GM19467 (cell line): ENCODE results near the gene ARHGAP42.

Experiments used
- ATAC-seq: cut with Tn5 transposase; IDR thresholded peaks from one replicate; pipeline ENCODE4 v1.9.1; 2021; ENCODE audit warnings: mild to moderate bottlenecking, moderate library complexity; ENCODE audit not compliant: unreplicated experiment

Gene ARHGAP42

DNA sequence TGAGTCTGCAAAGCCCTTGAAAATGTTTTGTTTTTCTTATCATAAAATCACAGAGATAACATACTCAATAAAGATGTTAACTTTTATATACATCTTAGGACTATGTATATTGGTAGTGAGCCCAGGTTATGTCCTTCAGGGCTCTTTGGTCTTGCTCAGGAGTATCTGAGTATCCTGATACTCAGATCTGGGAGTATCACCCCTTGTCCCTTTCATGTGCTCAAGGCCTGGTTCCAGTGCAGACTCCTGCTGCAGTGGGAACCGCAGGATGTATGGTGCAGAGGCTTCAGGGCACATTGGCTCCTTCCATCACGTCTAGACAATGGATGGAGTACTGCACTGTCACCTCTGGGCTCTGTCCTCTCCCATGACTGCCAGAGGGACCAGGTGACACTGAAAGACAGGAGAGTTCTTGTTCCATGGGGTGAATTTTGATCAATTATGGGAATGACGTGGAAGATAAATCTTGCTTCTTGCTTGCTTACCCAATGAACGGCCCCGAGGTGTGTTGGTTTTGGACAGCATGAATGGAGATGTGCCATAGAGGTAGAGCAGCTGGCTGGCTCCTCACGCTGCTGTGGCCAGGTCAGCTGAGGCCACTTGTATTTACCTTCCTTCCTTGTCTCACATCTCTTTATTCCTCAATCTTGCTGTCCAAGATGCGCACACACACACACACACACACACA lies 215.5 kb downstream of the ARHGAP42 start:
- no peak for ATAC-seq

DNA sequence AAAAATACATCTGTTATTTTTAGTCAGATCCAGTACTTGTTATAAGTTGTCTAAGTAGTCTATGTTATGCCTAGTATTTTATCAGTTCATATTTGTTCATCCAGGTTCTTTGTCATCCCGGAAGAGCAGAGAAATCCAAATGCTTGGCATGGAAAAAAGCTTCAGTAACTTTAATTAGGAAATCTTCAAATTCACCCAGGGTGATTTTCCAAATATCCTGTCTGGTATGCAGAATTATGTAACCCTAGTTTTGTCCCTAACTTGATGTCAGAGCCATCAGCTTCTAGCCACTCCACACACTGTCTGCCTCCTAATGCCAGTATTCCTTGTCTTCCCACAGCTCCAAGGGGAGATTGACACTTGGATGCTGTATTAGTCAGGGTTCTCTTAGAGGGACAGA lies 216.2 kb downstream of the ARHGAP42 start:
- no peak for ATAC-seq

DNA sequence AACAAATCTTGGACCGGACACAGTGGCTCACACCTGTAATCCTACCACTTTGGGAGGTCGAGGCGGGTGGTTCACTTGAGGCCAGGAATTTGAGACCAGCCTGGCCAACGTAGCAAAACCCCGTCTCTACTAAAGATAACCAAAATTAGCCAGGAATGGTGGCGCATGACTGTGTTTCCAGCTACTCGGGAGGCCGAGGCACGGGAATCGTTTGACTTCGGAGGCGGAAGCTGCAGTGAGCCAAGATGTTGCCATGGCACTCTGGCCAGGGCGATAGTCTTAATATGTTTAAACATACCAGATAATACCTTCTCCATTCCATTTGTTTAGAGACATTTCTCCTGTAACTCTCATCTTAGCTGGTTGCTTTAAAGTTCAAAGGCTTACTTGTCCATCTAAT lies 218.6 kb downstream of the ARHGAP42 start:
- no peak for ATAC-seq

DNA sequence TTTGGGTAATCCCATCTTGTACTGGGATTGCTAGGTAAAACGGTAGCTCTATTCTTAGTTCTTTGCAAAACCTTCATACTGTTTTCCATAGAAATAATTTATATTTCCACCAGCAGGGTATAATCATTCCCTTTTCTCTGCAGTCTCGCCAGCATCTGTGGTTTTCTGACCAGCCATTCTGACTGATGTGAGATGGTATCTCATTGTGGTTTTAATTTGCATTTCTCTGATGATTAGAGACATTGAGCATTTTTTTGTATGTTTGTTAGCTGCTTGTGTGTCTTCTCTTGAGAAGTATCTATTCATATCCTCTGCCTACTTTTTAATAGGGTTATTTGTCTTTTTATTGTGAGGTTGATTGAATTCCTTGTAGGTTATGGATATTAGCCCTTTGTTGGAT lies 221.7 kb downstream of the ARHGAP42 start:
- peak; percentile 64 for ATAC-seq

DNA sequence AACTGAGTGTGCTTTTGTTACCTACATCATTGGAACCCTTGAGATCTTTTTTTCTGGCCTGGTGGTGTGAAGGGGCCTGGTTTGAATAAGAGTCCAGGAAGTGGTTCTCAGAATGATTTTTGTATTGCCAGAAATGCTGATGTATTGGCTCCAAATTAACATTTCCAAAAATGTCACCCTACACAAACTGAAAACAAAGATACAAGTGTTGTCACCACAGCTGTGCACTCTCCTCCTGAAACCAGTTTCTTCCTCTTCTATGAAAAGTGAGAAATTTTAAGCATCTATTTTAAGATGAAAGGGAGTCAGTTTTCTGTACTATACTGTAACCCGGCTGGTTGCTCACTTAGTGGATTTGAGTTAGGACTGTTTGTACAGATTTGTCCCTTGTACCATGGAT lies 223.7 kb downstream of the ARHGAP42 start:
- ATAC-seq = peak; percentile 89

DNA sequence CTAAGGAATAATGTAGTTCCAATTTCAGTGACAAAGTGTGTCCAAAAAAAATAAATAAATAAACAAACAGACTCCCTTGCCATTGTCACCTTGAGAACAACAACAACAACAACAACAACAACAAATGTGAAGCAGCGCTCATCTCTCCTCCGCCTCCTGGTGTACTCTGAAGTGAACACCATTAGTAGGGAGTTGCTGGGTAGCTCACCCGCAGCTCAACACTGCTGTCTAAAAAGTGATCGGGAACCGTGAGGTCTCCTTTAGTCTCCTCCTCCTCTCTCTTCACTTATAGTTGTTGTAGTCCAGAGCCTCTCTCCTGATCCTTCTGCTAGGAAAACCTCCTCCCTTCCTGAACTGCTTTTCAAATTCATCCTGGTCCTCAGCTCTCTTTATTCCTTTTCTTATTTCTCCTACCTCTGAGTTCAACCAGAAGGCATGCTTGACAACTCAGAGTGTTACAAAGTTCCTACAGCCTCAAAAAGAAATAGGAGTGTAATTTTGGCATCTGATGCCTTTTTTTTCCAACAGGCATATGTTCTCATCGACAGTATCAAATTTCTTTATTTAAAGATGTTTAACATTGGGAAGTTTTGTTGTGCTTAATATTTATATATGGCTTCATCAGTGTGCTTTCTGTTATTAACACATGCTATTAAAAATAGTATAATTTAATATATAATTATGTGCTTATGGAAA lies 227.5 kb downstream of the ARHGAP42 start:
- no peak for ATAC-seq

DNA sequence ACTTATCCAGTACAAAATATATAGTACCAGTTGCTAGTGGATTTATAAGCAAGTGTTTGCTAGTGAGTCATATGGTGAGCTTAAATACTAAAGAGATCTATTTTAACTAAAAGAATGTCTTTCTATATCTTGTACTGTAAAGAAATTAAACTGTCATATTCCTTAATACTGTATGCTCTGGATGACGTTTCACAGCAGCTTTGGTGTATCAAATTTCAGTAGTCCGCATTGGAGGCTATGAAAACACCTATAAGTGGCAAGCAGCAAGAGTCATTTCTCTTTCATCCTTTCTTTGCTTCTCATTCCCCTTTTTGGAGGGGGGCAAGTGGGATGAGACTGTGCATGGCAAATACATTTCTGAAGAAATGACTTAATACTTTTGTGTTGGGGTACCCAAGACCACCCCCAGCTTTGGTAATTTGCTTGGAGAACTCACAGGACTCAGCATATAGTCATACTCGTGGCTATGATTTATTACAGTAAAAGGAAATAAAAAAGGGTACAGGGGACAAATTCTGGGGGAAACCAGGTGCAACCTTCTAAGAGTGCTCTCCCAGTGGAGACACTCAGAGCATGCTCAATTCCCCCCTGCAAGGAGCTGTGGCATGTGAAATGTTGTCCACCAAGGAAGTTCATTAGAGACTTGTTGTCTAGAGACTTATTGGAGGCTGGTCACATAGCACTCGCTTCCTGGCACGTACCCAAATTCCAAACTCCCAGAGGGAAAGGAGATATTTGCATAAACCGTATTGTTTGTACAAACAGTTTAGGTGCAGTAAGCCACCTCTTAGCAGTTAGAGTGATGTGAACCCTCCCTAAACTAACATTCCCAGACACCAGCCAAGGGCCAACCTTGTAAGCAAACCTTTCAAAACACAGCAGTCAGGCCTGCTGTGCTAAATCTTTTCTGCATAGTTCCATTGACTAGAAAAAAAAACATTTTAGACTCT lies 231.7 kb downstream of the ARHGAP42 start:
- ATAC-seq = no peak

DNA sequence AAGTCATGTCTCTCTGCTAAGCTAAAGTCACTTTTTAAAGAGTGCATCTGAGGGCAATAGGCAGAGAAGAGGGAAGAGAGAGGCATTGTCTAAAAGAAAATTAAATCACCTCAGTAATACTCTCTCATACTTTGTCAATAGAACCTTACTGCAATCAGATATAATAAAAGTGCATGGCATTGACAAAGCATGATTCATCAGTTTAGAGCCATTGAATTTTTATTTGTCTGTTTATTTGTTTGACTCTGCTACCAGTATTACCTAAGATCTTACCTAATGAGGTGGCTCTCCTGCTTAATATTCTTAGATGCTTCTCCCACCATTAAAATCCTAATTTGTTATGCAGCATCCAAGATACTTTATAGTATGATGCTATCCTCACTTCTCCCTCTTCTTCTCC lies 233.5 kb downstream of the ARHGAP42 start:
- no peak for ATAC-seq

DNA sequence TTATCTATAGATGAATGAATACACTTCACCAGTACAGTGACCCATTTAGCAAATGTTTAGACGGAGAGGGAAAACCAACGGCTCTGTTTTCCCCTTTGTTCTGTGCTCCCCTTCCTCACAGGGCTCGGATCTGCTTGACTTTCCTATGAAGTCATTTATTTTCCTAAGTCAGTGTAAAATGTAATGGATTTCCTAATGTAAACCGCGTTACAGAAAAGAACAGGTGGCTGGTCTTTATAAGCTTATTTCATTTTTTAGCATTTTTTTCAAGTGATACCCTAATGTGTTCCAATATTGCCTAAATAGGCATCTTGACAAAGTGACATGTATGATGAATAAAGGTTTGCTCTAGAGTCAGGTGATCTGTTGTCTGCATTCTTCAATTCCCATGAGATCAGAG lies 235.0 kb downstream of the ARHGAP42 start:
- no peak for ATAC-seq

DNA sequence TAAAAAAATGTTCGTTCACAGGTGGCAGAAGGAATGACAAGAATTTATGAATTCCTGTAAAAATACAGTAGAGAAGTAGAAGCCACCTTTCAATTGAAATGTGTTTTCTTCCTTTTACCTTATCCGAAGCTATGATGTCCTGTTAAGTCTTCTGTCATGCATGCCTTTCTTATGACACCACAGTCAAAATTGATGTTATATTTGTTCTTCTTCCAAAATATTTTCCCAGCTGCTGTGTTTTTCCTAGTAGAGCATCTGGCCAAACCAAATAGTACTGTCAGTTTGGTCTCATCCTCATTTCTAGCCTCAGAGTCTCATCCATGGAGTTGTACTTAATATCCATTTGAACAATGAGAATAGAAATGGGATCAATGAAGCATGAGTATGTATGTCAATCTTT lies 236.5 kb downstream of the ARHGAP42 start:
- no peak for ATAC-seq

DNA sequence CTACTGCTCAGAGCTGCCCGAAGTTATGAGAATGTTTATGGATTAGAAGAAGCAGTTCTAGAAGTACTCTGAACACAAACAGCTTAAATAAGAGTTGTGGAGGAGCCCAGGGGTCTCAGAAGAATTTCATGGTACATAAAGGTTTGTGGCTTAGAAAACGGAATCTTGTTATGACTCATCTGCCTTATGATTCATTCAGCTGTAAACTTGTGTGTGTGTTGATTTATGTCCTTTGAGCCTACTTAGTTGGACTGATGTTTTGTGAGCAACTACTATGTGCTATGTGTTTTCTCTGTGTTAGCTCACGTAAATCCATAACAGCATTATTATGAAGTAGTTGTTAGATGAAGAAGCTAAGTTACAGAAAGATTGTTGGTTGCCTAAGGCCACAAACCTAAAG lies 238.8 kb downstream of the ARHGAP42 start:
- ATAC-seq = peak; percentile 60

DNA sequence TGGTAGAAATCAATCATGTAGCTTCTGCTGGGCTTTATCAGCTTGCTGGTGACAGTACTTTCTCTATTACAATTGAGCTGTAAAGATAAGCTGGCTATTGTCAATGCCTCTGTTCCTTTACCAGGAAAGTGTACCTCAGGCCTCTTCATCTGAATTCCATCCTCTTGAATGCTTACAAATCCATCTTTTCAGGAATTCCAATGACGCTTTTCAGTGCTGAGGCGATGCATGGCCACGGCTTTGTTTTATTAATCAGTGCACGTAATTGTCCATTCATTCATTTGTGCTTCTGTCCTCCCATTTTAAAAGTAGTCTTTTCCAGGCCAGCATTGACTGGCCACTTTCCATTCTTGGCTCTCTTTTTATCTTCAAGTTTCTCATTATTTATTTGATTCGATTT lies 240.5 kb downstream of the ARHGAP42 start:
- ATAC-seq = no peak

DNA sequence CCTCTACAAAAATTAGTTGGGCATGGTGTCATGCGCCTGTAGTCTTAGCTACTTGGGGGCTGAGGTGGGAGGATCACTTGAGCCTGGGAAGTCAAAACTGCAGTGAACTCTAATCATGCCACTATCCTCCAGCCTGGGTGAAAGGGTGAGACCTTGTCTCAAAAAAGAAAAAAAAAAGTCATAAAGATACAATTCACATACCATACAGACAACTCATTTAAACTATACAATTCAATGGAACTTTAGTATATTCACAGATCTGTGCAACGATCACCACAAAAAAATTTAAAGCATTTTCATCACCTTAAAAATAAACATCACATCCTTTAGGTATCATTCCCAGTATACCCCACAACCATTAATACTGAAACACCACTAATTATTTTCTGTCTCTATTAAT lies 241.3 kb downstream of the ARHGAP42 start:
- ATAC-seq = no peak

DNA sequence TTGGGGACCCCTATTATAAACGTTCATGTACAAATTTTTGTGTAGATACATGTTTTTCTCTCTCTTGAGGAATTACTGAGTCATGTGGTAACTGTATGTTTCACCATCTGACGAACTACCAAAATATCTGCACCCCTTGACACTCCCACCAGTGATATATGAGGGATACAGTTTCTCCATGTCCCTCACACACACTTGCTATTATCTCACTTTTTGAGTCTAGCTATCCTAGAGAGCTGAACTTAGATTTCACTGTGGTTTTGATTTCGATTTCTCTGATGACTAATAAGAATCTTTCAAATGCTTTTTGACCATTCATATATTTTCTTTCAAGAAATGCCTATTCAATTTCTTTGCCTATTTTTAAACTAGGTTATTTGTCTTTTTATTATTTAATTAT lies 242.3 kb downstream of the ARHGAP42 start:
- peak; percentile 68 for ATAC-seq

DNA sequence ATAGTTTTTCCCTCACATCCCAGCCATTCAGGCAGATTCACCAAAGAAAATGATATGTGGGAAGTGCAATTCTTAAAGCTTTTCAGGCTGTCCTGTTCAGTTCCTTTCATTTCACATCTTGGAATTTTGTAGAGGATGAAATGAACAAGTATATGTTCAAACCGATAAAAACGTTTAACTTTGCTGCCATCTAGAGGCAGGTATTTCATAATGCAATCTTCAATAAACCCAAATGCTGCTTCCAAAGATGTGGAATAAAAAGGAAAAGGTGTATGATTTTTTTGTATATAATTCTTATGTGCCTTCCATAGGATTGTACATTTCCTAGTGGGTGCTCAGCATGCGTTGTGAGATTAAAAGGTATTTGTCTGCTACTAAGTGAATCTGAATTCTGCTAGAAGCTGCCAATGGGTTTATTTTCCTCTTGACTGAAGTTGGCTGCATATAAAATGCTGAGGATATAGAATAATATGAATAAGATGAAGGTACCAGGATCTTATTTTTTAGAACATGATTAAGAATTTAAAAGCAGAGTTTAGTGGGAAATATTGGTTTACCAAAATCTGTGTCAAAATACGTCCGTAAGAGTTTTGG lies 243.2 kb downstream of the ARHGAP42 start:
- ATAC-seq = no peak

DNA sequence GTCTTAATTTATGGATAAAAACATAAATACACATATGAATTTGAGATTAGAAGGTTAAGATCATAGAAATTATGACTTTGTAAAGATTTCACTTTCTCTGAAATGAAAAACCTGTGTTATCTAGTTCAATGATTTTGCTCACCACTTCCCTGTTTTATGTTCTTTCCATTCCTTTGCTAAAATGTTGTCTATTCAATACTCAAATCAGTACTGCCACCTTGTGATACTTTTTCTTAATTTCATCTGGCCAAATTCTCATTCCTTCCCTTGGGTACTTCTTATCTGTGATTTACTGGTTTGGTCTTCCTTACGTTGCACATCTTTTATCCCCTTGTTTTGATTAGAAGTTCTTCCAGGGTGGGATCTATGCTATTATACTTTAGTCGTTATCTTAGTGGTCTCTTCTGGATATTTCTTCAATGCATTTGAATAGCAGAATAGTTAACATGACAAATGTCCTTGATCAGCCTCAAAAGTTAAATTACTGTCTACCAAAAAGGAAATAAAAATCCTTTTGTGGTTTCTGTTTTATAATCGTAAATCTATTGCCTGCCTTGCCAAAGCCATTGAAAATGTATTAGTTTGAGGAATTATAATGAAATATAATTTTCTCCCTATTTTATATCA lies 245.5 kb downstream of the ARHGAP42 start:
- no peak for ATAC-seq

DNA sequence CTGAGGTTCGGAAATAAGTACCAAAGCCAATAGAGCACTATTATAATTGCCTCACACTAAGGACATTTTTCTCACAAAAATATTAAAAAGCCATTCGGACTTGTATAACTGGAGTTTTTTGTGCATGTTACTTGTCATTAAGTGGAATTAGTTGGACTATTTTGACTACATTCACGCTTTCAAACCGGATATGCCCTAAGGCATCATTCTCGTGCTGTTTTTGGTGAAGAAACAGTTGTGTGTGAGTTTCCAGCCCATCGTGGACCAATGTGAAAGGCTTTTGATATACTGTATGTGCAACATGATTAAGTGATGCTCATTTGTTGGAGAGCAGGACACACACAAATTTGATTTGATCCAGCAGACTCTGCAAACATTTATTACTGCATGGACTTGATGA lies 249.7 kb downstream of the ARHGAP42 start:
- no peak for ATAC-seq

DNA sequence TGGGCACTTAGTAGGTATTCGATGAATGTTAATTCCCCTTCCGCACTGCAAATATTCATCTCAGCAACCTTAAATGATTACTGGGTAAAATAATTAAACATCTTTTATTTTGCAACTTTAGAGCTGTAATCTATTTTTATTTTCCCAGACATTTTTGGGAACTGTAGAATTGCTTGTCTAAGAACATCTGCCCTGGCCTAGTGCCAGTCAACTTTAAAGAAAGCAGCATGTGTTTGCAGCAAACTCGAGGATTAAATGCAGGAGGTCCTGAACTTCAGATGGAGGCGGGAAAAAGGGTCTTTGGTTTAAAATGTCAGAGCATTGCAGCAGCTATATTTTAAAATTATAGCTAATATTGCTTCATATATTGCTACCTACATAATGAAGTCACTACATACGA lies 252.5 kb downstream of the ARHGAP42 start:
- no peak for ATAC-seq

DNA sequence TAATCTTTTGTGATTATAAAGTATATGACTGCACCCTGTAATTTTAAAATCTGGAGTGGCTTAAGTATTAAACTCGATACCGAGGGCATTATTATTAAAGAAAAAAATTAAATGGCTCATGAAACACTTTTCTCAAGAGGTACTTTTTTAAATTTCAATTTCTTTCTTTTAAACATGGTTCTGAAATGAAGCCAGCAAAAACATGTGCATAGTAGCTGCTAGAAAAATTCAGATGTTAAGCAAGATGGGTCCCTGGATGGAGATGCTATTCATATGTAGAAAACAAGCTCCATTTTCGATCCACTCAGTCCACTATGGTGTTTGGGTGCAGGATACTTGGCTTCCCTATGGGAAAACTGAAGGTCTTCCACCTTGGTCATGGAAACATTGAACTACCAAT lies 253.0 kb downstream of the ARHGAP42 start:
- no peak for ATAC-seq

DNA sequence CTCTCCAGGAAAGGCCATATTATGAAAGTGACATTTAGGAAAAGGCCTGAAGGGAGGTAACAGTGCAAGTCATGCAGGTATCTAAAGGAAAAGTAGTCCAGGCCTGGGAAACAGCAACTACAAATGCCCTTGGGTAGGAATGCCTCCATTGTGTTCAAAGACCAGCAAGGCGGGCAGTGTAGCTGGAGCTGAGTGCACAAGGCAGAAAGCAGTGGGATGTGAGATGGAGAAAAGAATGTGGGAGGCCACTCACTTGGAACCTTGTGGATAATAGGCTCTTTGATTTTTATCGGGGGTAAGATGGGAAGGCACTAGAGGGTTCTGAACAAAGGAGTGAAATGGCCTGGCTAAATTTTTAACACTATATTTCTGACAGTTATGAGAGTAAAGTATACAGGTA lies 253.9 kb downstream of the ARHGAP42 start:
- no peak for ATAC-seq

DNA sequence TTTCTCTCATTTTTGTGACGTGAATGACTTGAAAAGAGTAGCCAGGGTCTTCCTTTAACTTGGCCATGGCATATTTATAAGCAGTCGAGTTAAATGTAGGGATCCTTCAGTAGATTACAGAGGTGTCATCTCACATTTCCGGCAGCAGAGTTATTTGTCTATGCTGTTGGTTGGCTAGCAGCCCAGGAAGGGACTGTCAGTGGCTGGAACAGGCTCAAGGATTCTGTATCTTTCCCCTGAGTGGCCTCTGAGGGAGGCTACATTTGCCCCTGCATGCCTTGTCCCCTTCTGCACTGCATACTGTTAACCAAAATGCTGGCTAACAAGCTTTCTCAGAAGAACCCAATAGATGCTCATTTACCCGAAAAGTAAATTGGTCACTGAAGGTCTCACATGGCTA lies 254.9 kb downstream of the ARHGAP42 start:
- ATAC-seq = no peak
